SK-N-SH (cell line): ENCODE data around the gene GRM7. TPM values are rescaled to one million over a fixed set of nuclear protein-coding genes. Genes with fewer than 3 reads are reported as not detected.

Experiments
- CTCF ChIA-PET: fragments of 300-600, 350-600 bp; formaldehyde crosslinking; extraction: SDS; loops from one replicate; lab custom pipeline; 2021; lab: Yijun Ruan, JAX
- POLR2A ChIA-PET: fragments of 350-600 bp; sonication (Branson Sonifier 250); formaldehyde crosslinking; extraction: SDS; loops from one replicate; lab custom pipeline; 2020; ENCODE audit warnings: antibody characterized with exemption, inconsistent platforms; lab: Yijun Ruan, JAX
- DNase-seq: peaks from one replicate; pipeline ENCODE4 v3.0.0; 2012
- H2AFZ ChIP-seq: fragments of 200-600 bp; sonication (generic); 2 replicates; pipeline ENCODE4 v1.8.1; 2016; ENCODE audit warnings: antibody characterized with exemption, mild to moderate bottlenecking, low read depth
- H3F3A ChIP-seq: fragments of 200-600 bp; sonication (generic); replicated peaks from 2 replicates; pipeline ENCODE3; 2016; ENCODE audit warnings: antibody characterized with exemption, mild to moderate bottlenecking; ENCODE audit not compliant: insufficient read depth
- H3K27ac ChIP-seq, 2 experiments: fragments of 200-500 bp in 1 of 2; fragments of 200-600 bp in 1 of 2; sonication (Bioruptor generic) in 1 of 2; sonication (generic), shearing (Covaris generic) in 1 of 2; 2 replicates each; pipeline versions ENCODE4 v1.5.1 to v1.6.1; 2014 to 2016; ENCODE audit warnings: low read depth in 2 of 2, inconsistent platforms in 1 of 2, low read length in 1 of 2, mild to moderate bottlenecking in 1 of 2, mixed read lengths in 1 of 2
- H3K27me3 ChIP-seq: fragments of 200-600 bp; sonication (generic), shearing (Covaris generic); 2 replicates; pipeline ENCODE4 v1.6.1; 2016; ENCODE audit warnings: mixed run types; ENCODE audit not compliant: insufficient read depth
- H3K36me3 ChIP-seq, 2 experiments: fragments of 200-500 bp in 1 of 2; fragments of 200-600 bp in 1 of 2; sonication (Bioruptor generic) in 1 of 2; sonication (generic) in 1 of 2; replicated peaks in 1 of 2; 2 replicates each; pipeline versions ENCODE3 to v1.5.1; 2014 to 2016; ENCODE audit warnings: low read length in 1 of 2, mild to moderate bottlenecking in 1 of 2; ENCODE audit not compliant: insufficient read depth in 2 of 2, control insufficient read depth in 1 of 2
- H3K4me1 ChIP-seq, 2 experiments: fragments of 200-500 bp in 1 of 2; fragments of 200-600 bp in 1 of 2; sonication (Bioruptor generic) in 1 of 2; sonication (generic), shearing (Covaris generic) in 1 of 2; 2 replicates each; pipeline versions ENCODE4 v1.5.1 to v1.6.1; 2014 to 2016; ENCODE audit warnings: low read depth in 1 of 2, low read length in 1 of 2, mixed run types in 1 of 2; ENCODE audit not compliant: insufficient read depth in 2 of 2, control insufficient read depth in 1 of 2
- H3K4me2 ChIP-seq: fragments of 200-600 bp; sonication (generic), shearing (Covaris generic); 2 replicates; pipeline ENCODE4 v1.6.1; 2017; ENCODE audit warnings: mixed run types
- H3K4me3 ChIP-seq, 2 experiments: fragments of 200-500 bp in 1 of 2; fragments of 200-600 bp in 1 of 2; sonication (Bioruptor generic) in 1 of 2; sonication (generic), shearing (Covaris generic) in 1 of 2; 2 replicates each; pipeline versions ENCODE4 v1.5.1 to v1.8.1; 2014 to 2016; ENCODE audit warnings: low read depth in 2 of 2, inconsistent platforms in 1 of 2, low read length in 1 of 2, mild to moderate bottlenecking in 1 of 2, mixed read lengths in 1 of 2, moderate library complexity in 1 of 2
- H3K79me2 ChIP-seq: fragments of 200-600 bp; sonication (generic); 2 replicates; pipeline ENCODE4 v1.8.1; 2017; ENCODE audit warnings: mild to moderate bottlenecking; ENCODE audit not compliant: insufficient read depth
- H3K9ac ChIP-seq: fragments of 200-600 bp; sonication (generic); 2 replicates; pipeline ENCODE4 v1.6.1; 2017; ENCODE audit warnings: mixed run types
- H3K9me2 ChIP-seq: fragments of 200-600 bp; sonication (generic); 2 replicates; pipeline ENCODE4 v1.6.1; 2017; ENCODE audit warnings: mixed run types
- H3K9me3 ChIP-seq: fragments of 200-600 bp; sonication (generic); 2 replicates; pipeline ENCODE4 v1.6.1; 2017; ENCODE audit warnings: mixed run types, mild to moderate bottlenecking, moderate library complexity
- H4K20me1 ChIP-seq: fragments of 200-600 bp; sonication (generic); 2 replicates; pipeline ENCODE4 v1.6.1; 2017; ENCODE audit warnings: mild to moderate bottlenecking, mixed run types; ENCODE audit not compliant: insufficient read depth
- EP300 ChIP-seq, 2 experiments: IDR thresholded peaks; 2 replicates each; pipeline versions ENCODE4 v1.4.0 to v1.6.1; 2012; ENCODE audit warnings: borderline replicate concordance in 1 of 2, low read depth in 1 of 2, low read length in 1 of 2
- FOSL2 ChIP-seq: IDR thresholded peaks from 2 replicates; pipeline ENCODE4 v1.4.0; 2012; ENCODE audit warnings: low read depth, mild to moderate bottlenecking, moderate library complexity, borderline replicate concordance
- FOXJ3 ChIP-seq: sonication (generic); formaldehyde crosslinking; IDR thresholded peaks from 2 replicates; pipeline ENCODE4 v1.5.1; 2020; ENCODE audit warnings: mild to moderate bottlenecking, missing genetic modification reagents
- GABPA ChIP-seq: IDR thresholded peaks from 2 replicates; pipeline ENCODE4 v1.4.0; 2012; ENCODE audit warnings: low read depth, mild to moderate bottlenecking
- GATA2 ChIP-seq: sonication (generic); formaldehyde crosslinking; IDR thresholded peaks from 2 replicates; pipeline ENCODE4 v1.5.0; 2020; ENCODE audit warnings: mild to moderate bottlenecking, missing genetic modification reagents
- JUND ChIP-seq: IDR thresholded peaks from 2 replicates; pipeline ENCODE4 v1.4.0; 2012
- RFX5 ChIP-seq: IDR thresholded peaks from 2 replicates; pipeline ENCODE4 v1.6.1; 2012; ENCODE audit warnings: mild to moderate bottlenecking, improper control_type of control experiment, low read length
- RXRA ChIP-seq: IDR thresholded peaks from 2 replicates; pipeline ENCODE4 v1.4.0; 2012; ENCODE audit warnings: low read depth, mild to moderate bottlenecking, borderline replicate concordance
- TAF1 ChIP-seq: IDR thresholded peaks from 2 replicates; pipeline ENCODE4 v1.6.1; 2012; ENCODE audit warnings: low read depth, mild to moderate bottlenecking, low read length, moderate library complexity, borderline replicate concordance
- TCF12 ChIP-seq: IDR thresholded peaks from 2 replicates; pipeline ENCODE4 v1.4.0; 2012
- YY1 ChIP-seq: IDR thresholded peaks from 2 replicates; pipeline ENCODE4 v1.4.0; 2012; ENCODE audit warnings: low read depth, mild to moderate bottlenecking
- WGBS: methylation state at CpG from one replicate; pipeline ENCODE4 v1.1.6; 2017; ENCODE audit warnings: low lambda C conversion rate; 5-methylcytosine and 5-hydroxymethylcytosine counted together
- polyA plus RNA-seq, 3 experiments: library from polyadenylated mRNA; depleted of rRNA; stranded (reverse); fragments of >200 nt; gene quantifications; 2 replicates each; pipeline ENCODE4 v1.2.3, GENCODE V29; 2012
- TF ChIP-seq, protein P1 (sequence below): IDR thresholded peaks from 2 replicates; pipeline ENCODE4 v1.4.0; 2012; ENCODE audit warnings: low read depth, borderline replicate concordance
- TF ChIP-seq, protein P2 (sequence below): fragments of 150-350 bp; IDR thresholded peaks from 2 replicates; pipeline ENCODE4 v1.6.1; 2017; ENCODE audit warnings: antibody characterized with exemption, low read length, low read depth, borderline replicate concordance
- TF ChIP-seq, protein P3 (sequence below): IDR thresholded peaks from 2 replicates; pipeline ENCODE4 v1.6.1; 2012; ENCODE audit warnings: mild to moderate bottlenecking, low read depth, low read length, moderate library complexity

The GRM7 gene
- polyA plus RNA-seq, 1 of the 3 experiments (the other 2 are of a cell fraction) = 0.03 TPM

GRCh38 chr3:7508821-7509220 is 647.9 kb downstream of the GRM7 start:
- Histone ChIP-seq H4K20me1 (no peaks in the 10 kb centered on the region), H3F3A (no peaks in the 10 kb centered on the region), H3K36me3 (no peaks in the 10 kb centered on the region), H3K27ac (no peak overlapping the region), H2AFZ (no peak overlapping the region), H3K9ac (no peak overlapping the region), H3K4me2 (no peak overlapping the region), H3K4me3 (no peak overlapping the region), H3K9me3 (no peaks in the 10 kb centered on the region), H3K4me1 (no peaks in the 10 kb centered on the region), H3K9me2 (no peaks in the 10 kb centered on the region), H3K79me2 (no peaks in the 10 kb centered on the region), H3K27me3 (no peaks in the 10 kb centered on the region)
- no peak for DNase-seq
- 17% methylated on average over 2 of the region's 2 CpGs for WGBS
- POLR2A ChIA-PET = no interaction called here
- TF ChIP-seq RFX5 (no peak), YY1 (no peak), JUND (no peak), RXRA (no peak), FOSL2 (no peak), TCF12 (no peak), FOXJ3 (CRISPR knock-in tag) (no peak), GABPA (no peak), EP300 (IDR thresholded peaks at IDR 0.05; ENCODE audit: borderline replicate concordance in 1 of 2, low read depth in 1 of 2, low read length in 1 of 2) (no peak)
- TF ChIP-seq, protein P1, sequence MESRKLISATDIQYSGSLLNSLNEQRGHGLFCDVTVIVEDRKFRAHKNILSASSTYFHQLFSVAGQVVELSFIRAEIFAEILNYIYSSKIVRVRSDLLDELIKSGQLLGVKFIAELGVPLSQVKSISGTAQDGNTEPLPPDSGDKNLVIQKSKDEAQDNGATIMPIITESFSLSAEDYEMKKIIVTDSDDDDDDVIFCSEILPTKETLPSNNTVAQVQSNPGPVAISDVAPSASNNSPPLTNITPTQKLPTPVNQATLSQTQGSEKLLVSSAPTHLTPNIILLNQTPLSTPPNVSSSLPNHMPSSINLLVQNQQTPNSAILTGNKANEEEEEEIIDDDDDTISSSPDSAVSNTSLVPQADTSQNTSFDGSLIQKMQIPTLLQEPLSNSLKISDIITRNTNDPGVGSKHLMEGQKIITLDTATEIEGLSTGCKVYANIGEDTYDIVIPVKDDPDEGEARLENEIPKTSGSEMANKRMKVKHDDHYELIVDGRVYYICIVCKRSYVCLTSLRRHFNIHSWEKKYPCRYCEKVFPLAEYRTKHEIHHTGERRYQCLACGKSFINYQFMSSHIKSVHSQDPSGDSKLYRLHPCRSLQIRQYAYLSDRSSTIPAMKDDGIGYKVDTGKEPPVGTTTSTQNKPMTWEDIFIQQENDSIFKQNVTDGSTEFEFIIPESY = no peak
- TF ChIP-seq, protein P2, sequence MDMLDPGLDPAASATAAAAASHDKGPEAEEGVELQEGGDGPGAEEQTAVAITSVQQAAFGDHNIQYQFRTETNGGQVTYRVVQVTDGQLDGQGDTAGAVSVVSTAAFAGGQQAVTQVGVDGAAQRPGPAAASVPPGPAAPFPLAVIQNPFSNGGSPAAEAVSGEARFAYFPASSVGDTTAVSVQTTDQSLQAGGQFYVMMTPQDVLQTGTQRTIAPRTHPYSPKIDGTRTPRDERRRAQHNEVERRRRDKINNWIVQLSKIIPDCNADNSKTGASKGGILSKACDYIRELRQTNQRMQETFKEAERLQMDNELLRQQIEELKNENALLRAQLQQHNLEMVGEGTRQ = no peak
- CTCF ChIA-PET = interaction anchor here (0.6 kb wide), 1 partner anchor 116 kb away, joined by 3 read pairs; no protein-coding TSS in a partner anchor

GRCh38 chr3:7512048-7512447 is 651.1 kb downstream of the GRM7 start:
- Histone ChIP-seq H3K9me3 (no peaks in the 10 kb centered on the region), H3K4me2 (no peak overlapping the region), H2AFZ (no peak overlapping the region), H4K20me1 (no peaks in the 10 kb centered on the region), H3K9ac (no peak overlapping the region), H3K27me3 (no peaks in the 10 kb centered on the region), H3K79me2 (no peaks in the 10 kb centered on the region), H3K4me1 (no peaks in the 10 kb centered on the region), H3K9me2 (no peaks in the 10 kb centered on the region), H3F3A (no peaks in the 10 kb centered on the region), H3K4me3 (no peak overlapping the region), H3K36me3 (no peaks in the 10 kb centered on the region), H3K27ac (no peak overlapping the region)
- DNase-seq = no peak
- CTCF ChIA-PET = no interaction called here
- POLR2A ChIA-PET = no interaction called here
- WGBS = 20% methylated on average over 1 of the region's 1 CpG
- TF ChIP-seq, protein P3, sequence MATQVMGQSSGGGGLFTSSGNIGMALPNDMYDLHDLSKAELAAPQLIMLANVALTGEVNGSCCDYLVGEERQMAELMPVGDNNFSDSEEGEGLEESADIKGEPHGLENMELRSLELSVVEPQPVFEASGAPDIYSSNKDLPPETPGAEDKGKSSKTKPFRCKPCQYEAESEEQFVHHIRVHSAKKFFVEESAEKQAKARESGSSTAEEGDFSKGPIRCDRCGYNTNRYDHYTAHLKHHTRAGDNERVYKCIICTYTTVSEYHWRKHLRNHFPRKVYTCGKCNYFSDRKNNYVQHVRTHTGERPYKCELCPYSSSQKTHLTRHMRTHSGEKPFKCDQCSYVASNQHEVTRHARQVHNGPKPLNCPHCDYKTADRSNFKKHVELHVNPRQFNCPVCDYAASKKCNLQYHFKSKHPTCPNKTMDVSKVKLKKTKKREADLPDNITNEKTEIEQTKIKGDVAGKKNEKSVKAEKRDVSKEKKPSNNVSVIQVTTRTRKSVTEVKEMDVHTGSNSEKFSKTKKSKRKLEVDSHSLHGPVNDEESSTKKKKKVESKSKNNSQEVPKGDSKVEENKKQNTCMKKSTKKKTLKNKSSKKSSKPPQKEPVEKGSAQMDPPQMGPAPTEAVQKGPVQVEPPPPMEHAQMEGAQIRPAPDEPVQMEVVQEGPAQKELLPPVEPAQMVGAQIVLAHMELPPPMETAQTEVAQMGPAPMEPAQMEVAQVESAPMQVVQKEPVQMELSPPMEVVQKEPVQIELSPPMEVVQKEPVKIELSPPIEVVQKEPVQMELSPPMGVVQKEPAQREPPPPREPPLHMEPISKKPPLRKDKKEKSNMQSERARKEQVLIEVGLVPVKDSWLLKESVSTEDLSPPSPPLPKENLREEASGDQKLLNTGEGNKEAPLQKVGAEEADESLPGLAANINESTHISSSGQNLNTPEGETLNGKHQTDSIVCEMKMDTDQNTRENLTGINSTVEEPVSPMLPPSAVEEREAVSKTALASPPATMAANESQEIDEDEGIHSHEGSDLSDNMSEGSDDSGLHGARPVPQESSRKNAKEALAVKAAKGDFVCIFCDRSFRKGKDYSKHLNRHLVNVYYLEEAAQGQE = no peak
- no peak for TF ChIP-seq TAF1
- no peak for TF ChIP-seq FOXJ3 (CRISPR knock-in tag)
- TF ChIP-seq GATA2 = no peak
